NCI-H82 treated with DMSO at 0.1 percent for 48 hours (cell line): ENCODE measurements around the gene PYGL.
A peak's percentile ranks its signal among the peaks of the same experiment; 100 is the strongest.
"Not testable (repeated sequence)": the region's sequence is repeated elsewhere in the genome, so short reads cannot be mapped to it uniquely, and the experiment has no call there.

Experiments
- DNase-seq: peaks from one replicate; lab custom pipeline; 2025; ENCODE audit not compliant: unreplicated experiment; lab: John Stamatoyannopoulos, UW

PYGL gene

GRCh38 chr14:50943943-50944646 lies at the start of gene PYGL:
Gene PYGL, minus strand, starts transcription at chr14:50944483. Its CDS starts 80 bp downstream, at chr14:50944403.
- DNase-seq: no peak

GRCh38 chr14:50985859-50986331 lies 41.6 kb upstream of the PYGL start:
- DNase-seq: no peak

- DNase-seq: no peak
Observed at GRCh38 chr14:50985124-50985858, 41.0 kb upstream of the PYGL start.

DNA sequence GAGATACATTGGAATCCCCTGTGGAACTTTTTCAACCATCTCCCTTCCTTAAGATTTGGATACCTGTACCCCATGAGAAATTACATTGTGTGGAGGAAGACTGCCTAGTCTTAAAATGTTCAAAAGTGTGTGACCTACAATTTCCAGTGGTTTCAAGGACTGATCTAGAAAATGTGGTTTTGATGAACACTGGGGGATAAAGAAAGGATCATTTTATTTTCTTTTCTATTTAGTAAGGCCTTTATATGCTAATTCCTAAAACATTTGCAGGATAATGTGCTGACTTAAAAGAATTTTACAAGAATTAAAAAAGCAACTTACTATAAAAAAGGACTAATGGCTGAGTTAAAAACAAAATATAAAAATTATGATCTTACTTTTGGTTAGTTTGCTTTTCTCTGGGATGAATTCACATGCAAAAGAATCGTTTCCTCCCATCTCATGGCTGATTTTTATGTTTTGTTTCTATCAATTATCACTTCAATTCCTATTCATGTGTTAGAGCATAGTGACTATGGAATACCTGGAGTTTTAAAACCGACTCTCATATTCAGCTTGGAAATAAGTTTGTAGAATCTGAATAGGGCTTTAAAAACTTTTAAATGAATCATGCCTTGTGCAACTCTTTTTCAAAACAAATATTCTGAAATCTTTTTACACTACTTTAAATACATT lies 39.9 kb upstream of the PYGL start:
- no peak for DNase-seq

GRCh38 chr14:50979941-50980850 lies 35.9 kb upstream of the PYGL start:
- no peak for DNase-seq

GRCh38 chr14:50978888-50979287 lies 34.6 kb upstream of the PYGL start:
- DNase-seq: no peak

GRCh38 chr14:50978529-50978871 lies 34.2 kb upstream of the PYGL start:
- no peak for DNase-seq

DNA sequence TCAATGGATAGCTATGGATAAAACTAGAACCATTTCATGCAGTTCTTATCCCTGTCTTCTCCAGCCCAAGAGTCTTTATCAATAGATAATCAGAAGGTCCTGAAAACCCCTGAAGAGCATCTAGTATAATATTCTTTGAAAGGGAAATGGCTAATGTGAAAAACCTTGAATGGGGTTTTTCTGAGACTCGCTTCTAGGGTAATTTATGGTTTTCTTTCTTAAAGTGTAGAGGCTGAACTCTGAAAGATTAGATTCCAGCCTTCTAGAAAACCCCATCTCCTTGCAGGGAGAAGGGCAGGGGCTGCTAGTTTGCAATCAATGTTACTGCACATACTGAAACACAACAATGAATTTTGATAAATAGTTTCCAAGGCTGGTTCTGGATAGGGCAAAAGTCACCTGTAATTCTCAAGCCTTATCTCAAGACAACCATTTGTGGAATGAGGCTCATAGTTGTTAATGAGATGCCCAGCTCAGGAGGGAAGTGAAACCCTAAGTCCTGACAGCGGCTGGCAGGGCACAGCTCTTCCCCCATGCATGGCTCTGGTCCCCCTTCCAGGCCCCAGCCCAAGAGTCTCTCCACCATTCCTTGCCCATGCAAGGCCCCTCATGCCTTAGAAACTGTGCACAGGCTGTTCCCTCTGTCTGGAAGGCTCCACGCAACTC lies 33.7 kb upstream of the PYGL start:
- DNase-seq: no peak

DNA sequence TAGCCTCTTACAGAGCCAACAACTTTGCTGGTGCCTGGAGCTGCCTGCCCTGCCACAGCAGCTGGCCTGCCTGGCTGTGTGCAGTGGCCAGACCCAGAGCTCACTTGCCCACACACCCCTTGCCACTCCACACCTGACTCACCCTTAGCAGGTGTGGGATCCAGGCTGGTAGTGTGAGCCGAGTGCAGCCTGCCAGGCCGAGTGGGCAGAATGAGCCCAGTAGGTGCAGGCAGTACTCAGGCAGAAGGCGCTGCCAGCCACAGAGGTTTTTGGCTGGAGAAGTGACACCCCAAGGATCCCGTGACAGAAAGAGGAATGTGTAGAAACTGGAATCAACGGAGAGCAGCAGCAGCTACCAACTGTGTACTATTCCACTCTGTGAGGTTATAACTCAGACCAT lies 29.8 kb upstream of the PYGL start:
- no peak for DNase-seq

DNA sequence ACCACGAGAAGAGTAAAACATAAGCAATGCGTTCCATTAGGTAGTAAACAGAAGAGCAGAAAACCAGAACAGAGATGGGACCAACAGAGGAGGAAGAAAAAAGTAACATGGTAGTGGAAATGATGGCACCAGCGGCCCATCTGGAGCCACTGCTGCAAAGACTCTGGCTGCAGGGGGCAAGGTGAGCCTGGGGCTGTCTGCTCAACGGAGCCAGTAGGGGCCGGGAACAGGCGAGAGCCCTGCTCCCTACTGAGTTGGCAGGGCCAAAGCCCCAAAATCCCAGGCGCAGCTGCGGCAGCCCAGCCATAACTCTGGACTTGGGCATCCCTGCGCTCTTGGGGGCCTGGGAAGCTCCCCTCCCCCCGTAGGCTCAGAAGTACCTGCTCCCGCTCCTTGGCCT lies 28.5 kb upstream of the PYGL start:
- DNase-seq: no peak

GRCh38 chr14:50970886-50971781 lies 26.9 kb upstream of the PYGL start:
- peak; percentile 27 for DNase-seq

DNA sequence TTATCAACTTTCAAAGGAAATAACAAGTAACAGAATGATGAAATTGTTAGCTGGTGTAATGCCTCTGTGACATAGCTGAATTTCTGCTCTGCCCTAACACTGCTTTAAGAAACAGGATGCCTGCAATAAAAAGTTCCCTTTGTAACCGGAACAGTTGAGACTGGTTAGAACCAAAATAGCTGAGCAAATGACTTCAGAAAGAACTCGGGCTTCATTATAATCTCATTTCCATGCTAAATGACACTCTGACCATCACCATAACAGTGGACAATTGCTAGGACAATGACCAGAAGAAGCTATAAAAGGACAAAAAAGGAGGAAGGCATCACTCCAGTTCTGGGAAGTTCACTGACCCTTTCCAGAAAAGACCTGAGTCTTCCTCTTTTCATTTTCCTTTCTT lies 23.5 kb upstream of the PYGL start:
- DNase-seq: no peak

DNA sequence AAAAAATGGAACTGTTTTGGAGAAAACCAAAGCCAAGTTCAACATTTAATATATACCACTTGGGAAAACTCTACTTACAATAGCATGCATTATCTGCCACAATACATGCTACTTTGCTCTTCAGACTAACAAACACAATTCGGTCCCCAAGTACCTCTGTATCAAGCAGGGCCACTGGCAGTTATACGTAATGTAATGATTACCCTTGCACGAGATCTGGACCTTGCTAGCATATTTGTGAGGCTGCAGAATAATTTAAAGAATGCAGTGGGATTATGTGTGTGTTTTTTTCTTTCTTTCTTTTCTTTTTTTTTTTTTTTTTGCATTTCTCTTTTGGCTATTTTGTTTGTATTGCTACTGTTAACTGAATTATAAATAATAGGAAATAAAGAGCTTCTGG lies 22.8 kb upstream of the PYGL start:
- DNase-seq: no peak

DNA sequence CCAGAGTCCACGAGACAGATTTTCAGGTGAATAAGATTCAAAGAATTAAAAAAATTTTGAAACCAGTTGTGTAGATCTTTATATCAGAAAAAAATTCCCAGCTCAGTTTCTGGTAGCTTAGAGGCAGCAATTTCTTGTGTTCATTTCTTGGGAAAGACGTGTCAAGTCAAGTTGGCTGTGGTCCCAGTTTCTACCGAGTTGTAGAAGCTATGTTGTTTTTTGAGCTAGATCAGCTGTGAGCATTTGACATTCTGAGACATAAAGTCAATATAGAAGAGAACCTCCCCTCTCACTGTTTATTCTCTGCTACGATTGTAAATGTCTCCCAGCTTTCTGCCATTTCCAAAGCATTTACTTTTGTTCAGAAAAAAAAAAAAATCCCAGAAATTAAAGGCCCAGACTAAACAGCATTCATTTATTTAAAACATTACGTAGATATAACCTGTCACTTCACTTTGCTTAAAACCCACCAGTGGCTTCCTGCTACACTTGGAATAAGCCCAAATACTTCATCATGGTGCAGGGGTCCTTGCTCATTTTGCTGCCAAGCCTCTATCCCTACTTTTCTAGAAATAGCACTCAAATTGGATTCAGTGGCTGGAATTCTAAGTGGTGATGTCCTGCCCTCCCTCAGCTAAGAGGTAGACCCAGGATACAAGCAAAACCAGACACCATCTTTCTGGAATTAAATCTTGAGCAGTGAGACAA lies 20.6 kb upstream of the PYGL start:
- DNase-seq: no peak

DNA sequence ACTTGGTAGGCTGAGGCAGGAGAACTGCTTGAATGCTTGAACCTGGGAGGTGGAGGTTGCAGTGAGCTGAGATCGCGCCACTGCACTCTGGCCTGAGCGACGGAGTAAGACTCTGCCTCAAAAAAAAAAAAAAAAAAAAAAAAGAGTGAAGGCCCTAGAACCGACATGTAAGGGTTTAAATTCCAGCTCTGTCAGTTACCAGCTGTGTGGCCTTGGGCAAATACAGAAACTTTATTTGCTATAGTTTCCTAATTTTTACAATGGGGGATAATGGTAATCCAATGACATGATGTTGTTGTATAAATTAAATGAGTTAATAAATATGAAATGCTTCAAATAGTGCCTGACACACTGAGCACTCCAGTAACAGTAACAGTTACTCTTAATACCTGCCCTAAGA lies 19.6 kb upstream of the PYGL start:
- no peak for DNase-seq

DNA sequence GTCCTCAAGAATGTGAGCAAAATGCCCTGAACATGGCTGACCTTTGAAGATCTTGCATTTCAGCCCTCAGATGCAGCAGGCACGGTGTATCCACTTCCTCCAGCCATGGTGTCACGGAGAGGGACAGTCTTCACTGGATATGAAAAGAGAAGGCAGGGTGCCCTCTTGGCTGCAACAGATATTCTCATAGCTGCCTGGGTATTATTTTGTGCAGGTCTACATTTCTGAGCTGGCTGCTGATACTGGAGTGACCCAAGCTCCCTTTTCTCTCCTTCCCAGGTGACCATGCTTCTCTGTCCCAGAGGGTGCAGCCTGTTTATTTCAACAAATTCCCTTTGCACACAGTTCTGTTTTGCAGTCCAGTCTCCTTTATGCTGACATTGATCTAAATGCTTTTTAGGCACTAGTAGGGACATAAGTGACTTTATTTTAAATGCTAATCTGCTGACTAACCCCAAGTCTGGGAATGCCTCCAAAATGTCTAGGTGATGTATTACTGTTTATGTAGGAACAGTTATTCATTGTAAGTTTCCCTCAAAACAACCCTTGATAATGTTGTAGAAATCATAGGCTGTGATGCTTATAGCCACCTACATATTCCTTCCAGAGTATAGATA lies 17.4 kb upstream of the PYGL start:
- DNase-seq: no peak

DNA sequence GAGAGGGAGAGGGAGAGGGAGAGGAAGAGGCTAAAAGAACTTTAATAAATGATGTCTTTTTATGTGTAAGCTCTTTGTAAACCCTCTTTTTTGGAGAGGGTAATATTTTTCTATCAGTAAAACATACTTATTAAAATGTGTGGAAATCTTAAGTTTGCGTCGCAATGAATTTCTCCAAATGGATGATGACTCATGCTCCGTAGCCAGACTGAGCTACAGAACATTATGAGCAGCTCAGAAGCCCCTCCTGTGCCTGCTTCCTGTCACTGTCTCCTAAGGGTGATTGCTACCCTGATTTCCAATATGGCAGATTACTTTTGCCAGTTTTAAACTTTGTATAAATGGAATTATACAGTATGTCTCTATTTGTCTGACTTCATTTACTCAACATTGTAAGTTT lies 13.0 kb upstream of the PYGL start:
- no peak for DNase-seq

- DNase-seq: not testable (repeated sequence)
Observed at GRCh38 chr14:50956421-50956820, 12.1 kb upstream of the PYGL start.
